ENCODE measurements around the gene TADA2A.
"Not testable (repeated sequence)": the region's sequence is repeated elsewhere in the genome, so short reads cannot be mapped to it uniquely, and the experiment has no call there.

Gene TADA2A

GRCh38 chr17:37502009-37502936 lies 95.6 kb downstream of the TADA2A start:
- intact Hi-C loops (cut with micrococcal nuclease): no loop called here
- no peaks in the 10 kb centered on the region for H3K4me1 Mint-ChIP-seq (ENCODE audit: low read depth)
- no peak overlapping the region for H3K4me3 Mint-ChIP-seq
- H3K9me3 Mint-ChIP-seq: no peaks in the 10 kb centered on the region
- H3K36me3 Mint-ChIP-seq (ENCODE audit: low read depth): no peaks in the 10 kb centered on the region
- H3K27me3 Mint-ChIP-seq: no peaks in the 10 kb centered on the region
- H3K27ac Mint-ChIP-seq: no peak overlapping the region

- Mint-ChIP-seq H3K4me1 (ENCODE audit: low read depth) (no peaks in the 10 kb centered on the region), H3K27me3 (no peaks in the 10 kb centered on the region), H3K36me3 (ENCODE audit: low read depth) (no peaks in the 10 kb centered on the region), H3K9me3 (no peaks in the 10 kb centered on the region), H3K27ac (no peak overlapping the region), H3K4me3 (no peak overlapping the region)
- intact Hi-C loops (cut with micrococcal nuclease): no loop called here
Measured at GRCh38 chr17:37503148-37503547, 96.5 kb downstream of the TADA2A start.

- no peaks in the 10 kb centered on the region for H3K27me3 Mint-ChIP-seq
- no peaks in the 10 kb centered on the region for H3K9me3 Mint-ChIP-seq
- intact Hi-C loops (cut with micrococcal nuclease): no loop called here
- H3K36me3 Mint-ChIP-seq (ENCODE audit: low read depth): no peaks in the 10 kb centered on the region
- no peak overlapping the region for H3K4me3 Mint-ChIP-seq
- H3K27ac Mint-ChIP-seq: no peak overlapping the region
- H3K4me1 Mint-ChIP-seq (ENCODE audit: low read depth): no peaks in the 10 kb centered on the region
Measured at GRCh38 chr17:37505333-37505732, 98.6 kb downstream of the TADA2A start.

GRCh38 chr17:37506678-37507077 lies 100.0 kb downstream of the TADA2A start:
- no peak overlapping the region for H3K27ac Mint-ChIP-seq

GRCh38 chr17:37507111-37507510 lies 100.4 kb downstream of the TADA2A start:
- Mint-ChIP-seq H3K36me3 (ENCODE audit: low read depth) (no peaks in the 10 kb centered on the region), H3K9me3 (no peaks in the 10 kb centered on the region), H3K4me1 (ENCODE audit: low read depth) (no peaks in the 10 kb centered on the region), H3K27me3 (no peaks in the 10 kb centered on the region), H3K4me3 (no peak overlapping the region), H3K27ac (no peak overlapping the region)
- intact Hi-C loops (cut with micrococcal nuclease): no loop called here

More at GRCh38 chr17:37506678-37507077, 100.0 kb downstream of the TADA2A start:
- intact Hi-C loops (cut with micrococcal nuclease): no loop called here
- H3K4me1 Mint-ChIP-seq (ENCODE audit: low read depth): no peaks in the 10 kb centered on the region
- no peak overlapping the region for H3K4me3 Mint-ChIP-seq
- no peaks in the 10 kb centered on the region for H3K9me3 Mint-ChIP-seq
- H3K27me3 Mint-ChIP-seq: no peaks in the 10 kb centered on the region
- H3K36me3 Mint-ChIP-seq (ENCODE audit: low read depth): no peaks in the 10 kb centered on the region

- Mint-ChIP-seq H3K27me3 (no peaks in the 10 kb centered on the region), H3K9me3 (no peaks in the 10 kb centered on the region), H3K27ac (no peak overlapping the region), H3K36me3 (ENCODE audit: low read depth) (peaks cover 15% of the 10 kb centered on the region), H3K4me1 (ENCODE audit: low read depth) (no peaks in the 10 kb centered on the region), H3K4me3 (no peak overlapping the region)
- intact Hi-C loops (cut with micrococcal nuclease): no loop called here
Measured at GRCh38 chr17:37510056-37510455, 103.4 kb downstream of the TADA2A start.

- H3K4me3 Mint-ChIP-seq; H3K9me3 Mint-ChIP-seq; H3K27me3 Mint-ChIP-seq; intact Hi-C loops (cut with micrococcal nuclease); H3K4me1 Mint-ChIP-seq (ENCODE audit: low read depth); H3K27ac Mint-ChIP-seq: not testable (repeated sequence)
- H3K36me3 Mint-ChIP-seq (ENCODE audit: low read depth): peaks cover 30% of the 10 kb centered on the region
Measured at GRCh38 chr17:37511642-37512041, 105.0 kb downstream of the TADA2A start.

GRCh38 chr17:37512442-37513068 lies 105.9 kb downstream of the TADA2A start:
- no peaks in the 10 kb centered on the region for H3K9me3 Mint-ChIP-seq
- no peak overlapping the region for H3K4me3 Mint-ChIP-seq
- H3K36me3 Mint-ChIP-seq (ENCODE audit: low read depth): peaks cover 39% of the 10 kb centered on the region
- H3K27ac Mint-ChIP-seq: no peak overlapping the region
- H3K4me1 Mint-ChIP-seq (ENCODE audit: low read depth): no peaks in the 10 kb centered on the region
- intact Hi-C loops (cut with micrococcal nuclease): no loop called here
- H3K27me3 Mint-ChIP-seq: no peaks in the 10 kb centered on the region

GRCh38 chr17:37513711-37514110 lies 107.0 kb downstream of the TADA2A start:
- intact Hi-C loops (cut with micrococcal nuclease): no loop called here
- no peaks in the 10 kb centered on the region for H3K9me3 Mint-ChIP-seq
- no peaks in the 10 kb centered on the region for H3K27me3 Mint-ChIP-seq
- H3K36me3 Mint-ChIP-seq (ENCODE audit: low read depth): peaks cover 50% of the 10 kb centered on the region
- H3K4me1 Mint-ChIP-seq (ENCODE audit: low read depth): no peaks in the 10 kb centered on the region
- H3K4me3 Mint-ChIP-seq: no peak overlapping the region
- H3K27ac Mint-ChIP-seq: no peak overlapping the region

- Mint-ChIP-seq H3K27ac (no peak overlapping the region), H3K36me3 (ENCODE audit: low read depth) (peaks cover 75% of the 10 kb centered on the region), H3K4me3 (no peak overlapping the region), H3K9me3 (no peaks in the 10 kb centered on the region), H3K4me1 (ENCODE audit: low read depth) (no peaks in the 10 kb centered on the region), H3K27me3 (no peaks in the 10 kb centered on the region)
- intact Hi-C loops (cut with micrococcal nuclease): no loop called here
Measured at GRCh38 chr17:37516127-37516571, 109.5 kb downstream of the TADA2A start.

- Mint-ChIP-seq H3K27ac (no peak overlapping the region), H3K4me1 (ENCODE audit: low read depth) (no peaks in the 10 kb centered on the region), H3K9me3 (no peaks in the 10 kb centered on the region), H3K27me3 (no peaks in the 10 kb centered on the region), H3K36me3 (ENCODE audit: low read depth) (peaks cover 84% of the 10 kb centered on the region), H3K4me3 (no peak overlapping the region)
- intact Hi-C loops (cut with micrococcal nuclease): no loop called here
Measured at GRCh38 chr17:37517881-37518280, 111.2 kb downstream of the TADA2A start.

GRCh38 chr17:37518826-37519225 lies 112.1 kb downstream of the TADA2A start:
- peaks cover 87% of the 10 kb centered on the region for H3K36me3 Mint-ChIP-seq (ENCODE audit: low read depth)
- intact Hi-C loops (cut with micrococcal nuclease): no loop called here
- H3K27me3 Mint-ChIP-seq: no peaks in the 10 kb centered on the region
- H3K9me3 Mint-ChIP-seq: no peaks in the 10 kb centered on the region
- H3K27ac Mint-ChIP-seq: no peak overlapping the region
- H3K4me1 Mint-ChIP-seq (ENCODE audit: low read depth): no peaks in the 10 kb centered on the region
- no peak overlapping the region for H3K4me3 Mint-ChIP-seq

- H3K36me3 Mint-ChIP-seq (ENCODE audit: low read depth): peaks cover 91% of the 10 kb centered on the region
- no peaks in the 10 kb centered on the region for H3K9me3 Mint-ChIP-seq
- intact Hi-C loops (cut with micrococcal nuclease): no loop called here
- H3K4me1 Mint-ChIP-seq (ENCODE audit: low read depth): no peaks in the 10 kb centered on the region
- H3K27me3 Mint-ChIP-seq: no peaks in the 10 kb centered on the region
- H3K4me3 Mint-ChIP-seq: no peak overlapping the region
- no peak overlapping the region for H3K27ac Mint-ChIP-seq
Measured at GRCh38 chr17:37519251-37519985, 112.7 kb downstream of the TADA2A start.

- intact Hi-C loops (cut with micrococcal nuclease): no loop called here
- no peak overlapping the region for H3K27ac Mint-ChIP-seq
- H3K27me3 Mint-ChIP-seq: no peaks in the 10 kb centered on the region
- H3K4me3 Mint-ChIP-seq: no peak overlapping the region
- peaks cover 95% of the 10 kb centered on the region for H3K36me3 Mint-ChIP-seq (ENCODE audit: low read depth)
- H3K4me1 Mint-ChIP-seq (ENCODE audit: low read depth): no peaks in the 10 kb centered on the region
- no peaks in the 10 kb centered on the region for H3K9me3 Mint-ChIP-seq
Measured at GRCh38 chr17:37520174-37520573, 113.5 kb downstream of the TADA2A start.
